H9 (cell line): ENCODE results near the gene C7orf57. TPM values are rescaled to one million over a fixed set of nuclear protein-coding genes. Genes with fewer than 3 reads are reported as not detected.
A peak's percentile ranks its signal among the peaks of the same experiment; 100 is the strongest.

Experiments used
- DNase-seq: peaks from one replicate; pipeline ENCODE4 v3.0.0-alpha.2; 2017
- H2AFZ ChIP-seq: one replicate; pipeline ENCODE4 v1.6.1; 2013; ENCODE audit warnings: mild to moderate bottlenecking, low read length, control low read depth, moderate library complexity
- H2AK5ac ChIP-seq: 2 replicates; pipeline ENCODE4 v1.6.1; 2013; ENCODE audit warnings: low read length, control low read depth, mixed read lengths; ENCODE audit not compliant: insufficient read length
- H2BK120ac ChIP-seq: one replicate; pipeline ENCODE4 v1.6.1; 2013; ENCODE audit warnings: low read depth, mild to moderate bottlenecking, low read length, control low read depth, inconsistent platforms; ENCODE audit not compliant: poor library complexity, severe bottlenecking
- H2BK12ac ChIP-seq: 2 replicates; pipeline ENCODE4 v1.6.1; 2013; ENCODE audit warnings: low read length, control low read depth, mixed read lengths, low read depth; ENCODE audit not compliant: insufficient read length
- H2BK15ac ChIP-seq: 2 replicates; pipeline ENCODE4 v1.6.1; 2013; ENCODE audit warnings: low read depth, low read length, control low read depth
- H2BK20ac ChIP-seq: one replicate; pipeline ENCODE4 v1.6.1; 2013; ENCODE audit warnings: low read depth, mild to moderate bottlenecking, low read length, control low read depth, inconsistent platforms; ENCODE audit not compliant: poor library complexity, severe bottlenecking
- H2BK5ac ChIP-seq: 2 replicates; pipeline ENCODE4 v1.6.1; 2013; ENCODE audit warnings: low read length, control low read depth, mixed read lengths; ENCODE audit not compliant: insufficient read length
- H3K14ac ChIP-seq: 2 replicates; pipeline ENCODE4 v1.6.1; 2013; ENCODE audit warnings: low read length, control low read depth; ENCODE audit not compliant: insufficient read depth
- H3K18ac ChIP-seq: 2 replicates; pipeline ENCODE4 v1.6.1; 2013; ENCODE audit warnings: low read depth, mild to moderate bottlenecking, mixed read lengths, low read length, control low read depth; ENCODE audit not compliant: insufficient read length
- H3K23ac ChIP-seq: 2 replicates; pipeline ENCODE4 v1.6.1; 2013; ENCODE audit warnings: low read length, control low read depth, mixed read lengths, low read depth; ENCODE audit not compliant: insufficient read length
- H3K23me2 ChIP-seq: 2 replicates; pipeline ENCODE4 v1.6.1; 2013; ENCODE audit warnings: low read depth, mild to moderate bottlenecking, mixed read lengths, low read length, control low read depth; ENCODE audit not compliant: insufficient read length, poor library complexity, severe bottlenecking
- H3K27ac ChIP-seq: 2 replicates; pipeline ENCODE4 v1.5.1; 2013; ENCODE audit warnings: low read length, control low read depth, mixed read lengths, low read depth; ENCODE audit not compliant: insufficient read length
- H3K27me3 ChIP-seq: 2 replicates; pipeline ENCODE4 v1.6.1; 2013; ENCODE audit warnings: low read length, control low read depth, inconsistent platforms; ENCODE audit not compliant: insufficient read depth
- H3K4ac ChIP-seq: 2 replicates; pipeline ENCODE4 v1.6.1; 2013; ENCODE audit warnings: low read depth, mild to moderate bottlenecking, control low read depth, inconsistent platforms, low read length, moderate library complexity
- H3K4me1 ChIP-seq: 2 replicates; pipeline ENCODE4 v1.6.1; 2013; ENCODE audit warnings: low read length, control low read depth, inconsistent platforms; ENCODE audit not compliant: insufficient read depth
- H3K4me2 ChIP-seq: 2 replicates; pipeline ENCODE4 v1.6.1; 2013; ENCODE audit warnings: low read length, control low read depth, mixed read lengths; ENCODE audit not compliant: insufficient read length, insufficient read depth
- H3K56ac ChIP-seq: 2 replicates; pipeline ENCODE4 v1.6.1; 2013; ENCODE audit warnings: low read depth, mild to moderate bottlenecking, mixed read lengths, low read length, control low read depth; ENCODE audit not compliant: insufficient read length
- H3K79me1 ChIP-seq: 2 replicates; pipeline ENCODE4 v1.6.1; 2013; ENCODE audit warnings: low read depth, mild to moderate bottlenecking, moderate library complexity, low read length, control low read depth, inconsistent platforms; ENCODE audit not compliant: insufficient read depth, poor library complexity, severe bottlenecking
- H3K79me2 ChIP-seq: 2 replicates; pipeline ENCODE4 v1.6.1; 2013; ENCODE audit warnings: low read length, control low read depth, inconsistent platforms; ENCODE audit not compliant: insufficient read depth
- H3K9ac ChIP-seq: 2 replicates; pipeline ENCODE4 v1.6.1; 2013; ENCODE audit warnings: low read length, control low read depth, mixed read lengths; ENCODE audit not compliant: insufficient read length; ENCODE audit errors: extremely low read depth
- H3K9me3 ChIP-seq: one replicate; pipeline ENCODE4 v1.6.1; 2013; ENCODE audit warnings: low read depth, low read length, inconsistent platforms; ENCODE audit not compliant: control insufficient read depth
- H3T11ph ChIP-seq: one replicate; pipeline ENCODE4 v1.6.1; 2013; ENCODE audit warnings: mild to moderate bottlenecking, low read length, control low read depth, inconsistent platforms
- H4K20me1 ChIP-seq: one replicate; pipeline ENCODE4 v1.6.1; 2013; ENCODE audit not compliant: control insufficient read depth, insufficient read length, insufficient read depth
- H4K5ac ChIP-seq: 2 replicates; pipeline ENCODE4 v1.6.1; 2013; ENCODE audit warnings: low read depth, mild to moderate bottlenecking, mixed read lengths, low read length, control low read depth; ENCODE audit not compliant: insufficient read length
- H4K8ac ChIP-seq: replicated peaks from 2 replicates; pipeline ENCODE4 v1.6.1; 2013; ENCODE audit warnings: low read length, control low read depth, mixed read lengths, low read depth; ENCODE audit not compliant: insufficient read length
- H4K91ac ChIP-seq: 2 replicates; pipeline ENCODE4 v1.6.1; 2013; ENCODE audit warnings: low read depth, mild to moderate bottlenecking, moderate library complexity, mixed read lengths, low read length, control low read depth; ENCODE audit not compliant: insufficient read length
- H3K27ac Mint-ChIP-seq, 3 experiments: 2 replicates in 2 of 3; 3 replicates in 1 of 3; pipeline ENCODE4 v1.8.0; 2020 to 2021; ENCODE audit warnings: mixed read lengths in 3 of 3, mild to moderate bottlenecking in 1 of 3, moderate library complexity in 1 of 3
- H3K27me3 Mint-ChIP-seq: 2 replicates; pipeline ENCODE4 v1.8.0; 2021; ENCODE audit warnings: low read depth, mild to moderate bottlenecking, moderate library complexity, mixed read lengths
- H3K36me3 Mint-ChIP-seq, 3 experiments: 2 replicates in 2 of 3; 3 replicates in 1 of 3; pipeline ENCODE4 v1.8.0; 2020 to 2021; ENCODE audit warnings: low read depth in 3 of 3, mixed read lengths in 3 of 3; ENCODE audit not compliant: insufficient read depth in 1 of 3
- H3K4me1 Mint-ChIP-seq, 2 experiments: 2 replicates each; pipeline ENCODE4 v1.8.0; 2020; ENCODE audit warnings: mixed read lengths in 2 of 2
- H3K4me3 Mint-ChIP-seq, 2 experiments: 2 replicates in 1 of 2; 3 replicates in 1 of 2; pipeline ENCODE4 v1.8.0; 2020 to 2021; ENCODE audit warnings: mild to moderate bottlenecking in 2 of 2, mixed read lengths in 2 of 2, moderate library complexity in 1 of 2
- H3K9me3 Mint-ChIP-seq, 2 experiments: 2 replicates in 1 of 2; 3 replicates in 1 of 2; pipeline ENCODE4 v1.8.0; 2020; ENCODE audit warnings: mild to moderate bottlenecking in 2 of 2, mixed read lengths in 2 of 2, moderate library complexity in 1 of 2
- WGBS: extraction: QIAGEN DNeasy Blood & Tissue Kit; methylation state at CpG from one replicate; pipeline ENCODE4 v1.1.7; 2013; ENCODE audit warnings: missing lambda C conversion rate, low lambda C conversion rate, mixed read lengths; ENCODE audit not compliant: insufficient read length; ENCODE audit errors: extremely low coverage; 5-methylcytosine and 5-hydroxymethylcytosine counted together
- total RNA-seq: library from RNA; stranded (reverse); gene quantifications from 2 replicates; pipeline ENCODE4 v1.2.1, GENCODE V29; 2021
- TF ChIP-seq, protein P1 (sequence below): fragments of 200-600 bp; sonication (generic); conservative IDR thresholded peaks from 3 replicates; pipeline ENCODE4 v1.8.0; 2021; ENCODE audit warnings: antibody characterized with exemption, mild to moderate bottlenecking

The C7orf57 gene
- total RNA-seq, 1 experiment from 2014 or later = not detected

DNA sequence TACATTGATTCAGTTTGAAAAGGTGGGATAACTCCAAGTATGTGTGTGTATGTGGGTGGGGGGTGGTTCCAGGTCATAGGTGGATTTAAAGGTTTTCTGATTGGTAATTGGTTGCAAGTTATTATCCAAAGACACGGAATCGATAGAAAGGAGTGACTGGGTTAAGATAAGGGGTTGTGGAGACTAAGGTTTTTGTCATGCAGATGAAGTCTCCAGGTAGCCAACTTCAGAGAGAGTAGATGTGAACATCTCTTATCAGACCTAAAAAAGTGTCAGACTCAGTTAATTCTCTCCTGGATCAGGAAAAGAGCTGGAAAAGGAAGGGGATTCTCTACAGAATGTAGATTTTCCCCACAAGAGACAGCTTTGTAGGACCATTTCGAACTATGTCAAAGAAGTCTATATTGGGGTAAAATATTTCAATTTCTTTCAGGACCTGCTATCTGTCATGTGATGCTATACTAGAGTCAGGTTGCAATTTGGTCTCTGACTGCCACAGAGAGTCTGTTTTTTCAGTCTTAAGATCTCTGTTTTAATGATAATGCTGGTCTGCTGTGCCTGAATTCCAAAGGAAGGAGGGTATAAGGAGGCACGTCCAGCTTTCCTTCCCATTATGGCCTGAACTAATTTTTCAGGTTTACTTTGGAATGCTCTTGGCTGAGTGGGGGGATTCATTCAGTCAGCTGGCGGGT, 3.6 kb downstream of the C7orf57 start:
- no peak overlapping the region for H2BK15ac ChIP-seq
- no peaks in the 10 kb centered on the region for H3K9me3 Mint-ChIP-seq
- no peaks in the 10 kb centered on the region for H3K79me2 ChIP-seq
- H3K27me3 ChIP-seq = peaks cover 19% of the 10 kb centered on the region; the same call in 1 of the 2 replicates
- H3K9ac ChIP-seq = no peak overlapping the region
- H2BK5ac ChIP-seq = no peak overlapping the region
- peak overlapping the region; percentile 63 to 89 (median 73); a peak in 5 of 7 replicates for H3K27ac Mint-ChIP-seq
- peaks cover 41% of the 10 kb centered on the region for H3K27me3 Mint-ChIP-seq
- peak overlapping the region; percentile 42 for H3K27ac ChIP-seq
- H4K91ac ChIP-seq = no peak overlapping the region
- H3K4ac ChIP-seq = no peak overlapping the region
- no peak overlapping the region for H2BK12ac ChIP-seq
- H3K23ac ChIP-seq = no peak overlapping the region
- H3K23me2 ChIP-seq = peaks cover 13% of the 10 kb centered on the region
- H3K4me2 ChIP-seq = peak overlapping the region; percentile 43
- no CpG with 5 or more reads among the region's 5 CpGs for WGBS
- H3K9me3 ChIP-seq = no peaks in the 10 kb centered on the region
- H3T11ph ChIP-seq = no peak overlapping the region
- H3K18ac ChIP-seq = no peak overlapping the region
- H2BK120ac ChIP-seq = no peak overlapping the region
- H3K56ac ChIP-seq = no peak overlapping the region
- H3K14ac ChIP-seq = no peak overlapping the region
- H4K8ac ChIP-seq = no peak overlapping the region
- no peak overlapping the region for H4K5ac ChIP-seq
- no peak overlapping the region for H2AFZ ChIP-seq
- no peaks in the 10 kb centered on the region for H3K36me3 Mint-ChIP-seq
- TF ChIP-seq, protein P1, sequence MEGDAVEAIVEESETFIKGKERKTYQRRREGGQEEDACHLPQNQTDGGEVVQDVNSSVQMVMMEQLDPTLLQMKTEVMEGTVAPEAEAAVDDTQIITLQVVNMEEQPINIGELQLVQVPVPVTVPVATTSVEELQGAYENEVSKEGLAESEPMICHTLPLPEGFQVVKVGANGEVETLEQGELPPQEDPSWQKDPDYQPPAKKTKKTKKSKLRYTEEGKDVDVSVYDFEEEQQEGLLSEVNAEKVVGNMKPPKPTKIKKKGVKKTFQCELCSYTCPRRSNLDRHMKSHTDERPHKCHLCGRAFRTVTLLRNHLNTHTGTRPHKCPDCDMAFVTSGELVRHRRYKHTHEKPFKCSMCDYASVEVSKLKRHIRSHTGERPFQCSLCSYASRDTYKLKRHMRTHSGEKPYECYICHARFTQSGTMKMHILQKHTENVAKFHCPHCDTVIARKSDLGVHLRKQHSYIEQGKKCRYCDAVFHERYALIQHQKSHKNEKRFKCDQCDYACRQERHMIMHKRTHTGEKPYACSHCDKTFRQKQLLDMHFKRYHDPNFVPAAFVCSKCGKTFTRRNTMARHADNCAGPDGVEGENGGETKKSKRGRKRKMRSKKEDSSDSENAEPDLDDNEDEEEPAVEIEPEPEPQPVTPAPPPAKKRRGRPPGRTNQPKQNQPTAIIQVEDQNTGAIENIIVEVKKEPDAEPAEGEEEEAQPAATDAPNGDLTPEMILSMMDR = no peak
- peaks cover 61 to 68% of the 10 kb centered on the region in 2 experiments for H3K4me1 Mint-ChIP-seq
- peak overlapping the region; percentile 18 to 36 for H3K4me3 Mint-ChIP-seq
- H2AK5ac ChIP-seq = no peak overlapping the region
- H4K20me1 ChIP-seq = no peaks in the 10 kb centered on the region
- H3K79me1 ChIP-seq = no peaks in the 10 kb centered on the region
- DNase-seq = no peak
- H3K4me1 ChIP-seq = peaks cover 13% of the 10 kb centered on the region; the same call in 1 of the 2 replicates
- no peak overlapping the region for H2BK20ac ChIP-seq
